SJSA1 (cell line): Measurements from ENCODE around the gene EFNA5. TPM values are rescaled to one million over a fixed set of nuclear protein-coding genes. Genes with fewer than 3 reads are reported as not detected.

Experiments used
- DNase-seq, 2 experiments: peaks; one replicate each; pipeline ENCODE4 v3.0.0-alpha.2; 2015 to 2020; ENCODE audit warnings: low spot score in 2 of 2, low read depth in 1 of 2
- H3K27ac ChIP-seq: fragments of 250-450 bp; sonication (Bioruptor Pico); 2 replicates; pipeline ENCODE4 v1.5.1; 2020; ENCODE audit warnings: mild to moderate bottlenecking, moderate library complexity
- H3K27me3 ChIP-seq: fragments of 250-450 bp; sonication (Bioruptor Pico); replicated peaks from 2 replicates; pipeline ENCODE4 v1.5.1; 2020; ENCODE audit warnings: mild to moderate bottlenecking, moderate library complexity
- H3K36me3 ChIP-seq: fragments of 250-450 bp; sonication (Bioruptor Pico); 2 replicates; pipeline ENCODE4 v1.5.1; 2020; ENCODE audit warnings: mild to moderate bottlenecking
- H3K4me1 ChIP-seq: fragments of 250-450 bp; sonication (Bioruptor Pico); replicated peaks from 2 replicates; pipeline ENCODE4 v1.6.1; 2021; ENCODE audit warnings: mild to moderate bottlenecking
- H3K4me3 ChIP-seq: fragments of 250-450 bp; sonication (Bioruptor Pico); 2 replicates; pipeline ENCODE4 v1.5.1; 2020; ENCODE audit warnings: mild to moderate bottlenecking
- H3K9me3 ChIP-seq: fragments of 250-450 bp; sonication (Bioruptor Pico); replicated peaks from 2 replicates; pipeline ENCODE4 v1.5.1; 2020; ENCODE audit warnings: mild to moderate bottlenecking
- total RNA-seq: library from RNA; depleted of rRNA; stranded (reverse); fragments of >200 nt; shearing (Covaris generic); gene quantifications from 2 replicates; pipeline ENCODE4 v1.2.3, GENCODE V29; 2014

The EFNA5 gene
- total RNA-seq, 1 experiment from 2014 or later = 0.87 TPM

GRCh38 chr5:107597247-107597646 lies 73.5 kb downstream of the EFNA5 start:
- Histone ChIP-seq H3K4me3 (no peak overlapping the region), H3K9me3 (no peaks in the 10 kb centered on the region), H3K4me1 (no peaks in the 10 kb centered on the region), H3K27me3 (peaks cover 11% of the 10 kb centered on the region; the same call in 1 of the 2 replicates), H3K36me3 (no peaks in the 10 kb centered on the region), H3K27ac (no peak overlapping the region)
- no peak for DNase-seq

- no peaks in the 10 kb centered on the region for H3K4me1 ChIP-seq
- no peak for DNase-seq
- no peak overlapping the region for H3K4me3 ChIP-seq
- H3K36me3 ChIP-seq = no peaks in the 10 kb centered on the region
- no peak overlapping the region for H3K27ac ChIP-seq
- H3K9me3 ChIP-seq = no peaks in the 10 kb centered on the region; the same call in 1 of the 2 replicates
- H3K27me3 ChIP-seq = 0 out of 2 replicates have a peak, but pooled peaks cover 5% of the 10 kb centered on the region
Measured at GRCh38 chr5:107594253-107595045, 76.3 kb downstream of the EFNA5 start.

GRCh38 chr5:107593009-107593408 lies 77.7 kb downstream of the EFNA5 start:
- Histone ChIP-seq H3K27ac (no peak overlapping the region), H3K9me3 (no peaks in the 10 kb centered on the region; the same call in 1 of the 2 replicates), H3K36me3 (no peaks in the 10 kb centered on the region), H3K4me3 (no peak overlapping the region), H3K4me1 (no peaks in the 10 kb centered on the region), H3K27me3 (peaks cover 3% of the 10 kb centered on the region; the same call in 1 of the 2 replicates)
- DNase-seq = no peak

- Histone ChIP-seq H3K27me3 (peaks cover 3% of the 10 kb centered on the region; the same call in 1 of the 2 replicates), H3K36me3 (no peaks in the 10 kb centered on the region), H3K4me1 (no peaks in the 10 kb centered on the region), H3K9me3 (no peaks in the 10 kb centered on the region; the same call in 1 of the 2 replicates), H3K27ac (no peak overlapping the region), H3K4me3 (no peak overlapping the region)
- DNase-seq = no peak
Measured at GRCh38 chr5:107592515-107592914, 78.2 kb downstream of the EFNA5 start.

GRCh38 chr5:107590686-107591085 lies 80.1 kb downstream of the EFNA5 start:
- Histone ChIP-seq H3K27ac (no peak overlapping the region), H3K4me3 (no peak overlapping the region), H3K4me1 (no peaks in the 10 kb centered on the region), H3K27me3 (peaks cover 3% of the 10 kb centered on the region), H3K9me3 (no peaks in the 10 kb centered on the region; the same call in 1 of the 2 replicates), H3K36me3 (no peaks in the 10 kb centered on the region)
- DNase-seq = no peak

GRCh38 chr5:107589520-107590193 lies 81.1 kb downstream of the EFNA5 start:
- Histone ChIP-seq H3K9me3 (no peaks in the 10 kb centered on the region; the same call in 1 of the 2 replicates), H3K4me1 (no peaks in the 10 kb centered on the region), H3K4me3 (no peak overlapping the region), H3K36me3 (no peaks in the 10 kb centered on the region), H3K27ac (no peak overlapping the region), H3K27me3 (peaks cover 9% of the 10 kb centered on the region)
- no peak for DNase-seq

GRCh38 chr5:107582625-107583024 lies 88.1 kb downstream of the EFNA5 start:
- Histone ChIP-seq H3K4me1 (no peaks in the 10 kb centered on the region), H3K27me3 (peaks cover 11% of the 10 kb centered on the region; the same call in 1 of the 2 replicates), H3K36me3 (no peaks in the 10 kb centered on the region), H3K27ac (no peak overlapping the region), H3K4me3 (no peak overlapping the region), H3K9me3 (0 out of 2 replicates have a peak, but pooled peaks cover 3% of the 10 kb centered on the region)
- no peak for DNase-seq

- H3K4me3 ChIP-seq = no peak overlapping the region
- 0 out of 2 replicates have a peak, but pooled peaks cover 3% of the 10 kb centered on the region for H3K9me3 ChIP-seq
- H3K36me3 ChIP-seq = no peaks in the 10 kb centered on the region
- no peak overlapping the region for H3K27ac ChIP-seq
- H3K4me1 ChIP-seq = no peaks in the 10 kb centered on the region
- no peak for DNase-seq
- H3K27me3 ChIP-seq = peaks cover 11% of the 10 kb centered on the region; the same call in 1 of the 2 replicates
Measured at GRCh38 chr5:107580889-107581820, 89.6 kb downstream of the EFNA5 start.

- H3K27ac ChIP-seq = no peak overlapping the region
- H3K4me1 ChIP-seq = no peaks in the 10 kb centered on the region
- H3K27me3 ChIP-seq = peaks cover 5% of the 10 kb centered on the region; the same call in 1 of the 2 replicates
- DNase-seq = no peak
- H3K4me3 ChIP-seq = no peak overlapping the region
- H3K36me3 ChIP-seq = no peaks in the 10 kb centered on the region
- 0 out of 2 replicates have a peak, but pooled peaks cover 3% of the 10 kb centered on the region for H3K9me3 ChIP-seq
Measured at GRCh38 chr5:107578051-107578635, 92.6 kb downstream of the EFNA5 start.

GRCh38 chr5:107577394-107577950 lies 93.3 kb downstream of the EFNA5 start:
- Histone ChIP-seq H3K36me3 (no peaks in the 10 kb centered on the region), H3K4me3 (no peak overlapping the region), H3K4me1 (peaks cover 4% of the 10 kb centered on the region), H3K27ac (no peak overlapping the region), H3K9me3 (0 out of 2 replicates have a peak, but pooled peaks cover 3% of the 10 kb centered on the region), H3K27me3 (peaks cover 5% of the 10 kb centered on the region; the same call in 1 of the 2 replicates)
- no peak for DNase-seq

GRCh38 chr5:107576736-107577393 lies 93.9 kb downstream of the EFNA5 start:
- no peak for DNase-seq
- Histone ChIP-seq H3K4me1 (peaks cover 7% of the 10 kb centered on the region), H3K9me3 (0 out of 2 replicates have a peak, but pooled peaks cover 3% of the 10 kb centered on the region), H3K27ac (no peak overlapping the region), H3K4me3 (no peak overlapping the region), H3K27me3 (peaks cover 5% of the 10 kb centered on the region; the same call in 1 of the 2 replicates), H3K36me3 (no peaks in the 10 kb centered on the region)

- Histone ChIP-seq H3K4me3 (no peak overlapping the region), H3K9me3 (0 out of 2 replicates have a peak, but pooled peaks cover 3% of the 10 kb centered on the region), H3K36me3 (no peaks in the 10 kb centered on the region), H3K27me3 (peaks cover 3% of the 10 kb centered on the region; the same call in 1 of the 2 replicates), H3K27ac (no peak overlapping the region), H3K4me1 (peaks cover 11% of the 10 kb centered on the region)
- DNase-seq = no peak
Measured at GRCh38 chr5:107576155-107576554, 94.6 kb downstream of the EFNA5 start.
